Measurements from ENCODE around the gene VAV1. TPM values are rescaled to one million over a fixed set of nuclear protein-coding genes. Genes with fewer than 3 reads are reported as not detected.

VAV1 gene
- total and polyA plus RNA-seq, 2 of the 8 experiments (the other 6 are each of a cell fraction or from before 2014, with no cell fraction given) = 0.21 to 0.22 TPM

GRCh38 chr19:6760606-6761005, 11.9 kb upstream of the VAV1 start:
- H2BK20ac ChIP-seq (ENCODE audit: low read length) = no peak overlapping the region
- no peak overlapping the region for H4K5ac ChIP-seq (ENCODE audit: insufficient read length, low read depth, low read length)
- peaks cover 0 to 2% of the 10 kb centered on the region in 2 experiments for H4K20me1 ChIP-seq (replicated peaks in 1 of 2; ENCODE audit: control insufficient read depth in 1 of 2, insufficient read depth in 2 of 2, low read length in 2 of 2)
- no peak overlapping the region for H3K9ac ChIP-seq (replicated peaks in 1 of 4; ENCODE audit: extremely low read depth in 1 of 4, low read depth in 3 of 4, low read length in 3 of 4)
- no peaks in the 10 kb centered on the region for H3K4me1 ChIP-seq (replicated peaks in 1 of 4; ENCODE audit: control insufficient read depth in 3 of 4, insufficient read depth in 4 of 4, low read length in 3 of 4)
- H3K23ac ChIP-seq (ENCODE audit: insufficient read length) = no peak overlapping the region
- no peak for TF ChIP-seq EZH2 (IDR thresholded peaks at IDR 0.05; ENCODE audit: low read depth, low read length, severe bottlenecking)
- no peak overlapping the region for H3K56ac ChIP-seq (replicated peaks; ENCODE audit: insufficient read length, low read depth, low read length)
- peaks cover 0 to 10% (median 2%) of the 10 kb centered on the region in 4 experiments; a peak in 2 of 8 replicates for H3K36me3 ChIP-seq (ENCODE audit: control insufficient read depth in 2 of 4, insufficient read depth in 4 of 4, low read length in 3 of 4)
- POLR2A ChIA-PET (ENCODE audit: partially characterized antibody) = interaction anchor here (0.9 to 2.2 kb wide), 6 partner anchors 8 to 932 kb away, joined by 3 to 5 read pairs (median 4); no protein-coding TSS in a partner anchor
- H3K27ac ChIP-seq (ENCODE audit: low read depth, low read length) = no peak overlapping the region; the same call in 1 of the 2 replicates
- H3K79me2 ChIP-seq (ENCODE audit: control insufficient read depth in 1 of 2, insufficient read depth in 2 of 2, low read length in 2 of 2) = peaks cover 0 to 7% of the 10 kb centered on the region in 2 experiments; a peak in 2 of 4 replicates
- no peak overlapping the region for H3K4me3 ChIP-seq (ENCODE audit: extremely low read depth in 1 of 4, insufficient read depth in 2 of 4, low read depth in 3 of 4, low read length in 4 of 4)
- H3K4ac ChIP-seq (replicated peaks; ENCODE audit: insufficient read length, low read depth, low read length) = no peak overlapping the region
- FAIRE-seq (no peak), DNase-seq (ENCODE audit: low read depth in 1 of 2, low spot score in 2 of 2) (no peak)
- no peak overlapping the region for H3K14ac ChIP-seq (ENCODE audit: insufficient read length)
- H2AK5ac ChIP-seq (ENCODE audit: low read depth, low read length) = no peak overlapping the region
- no peak overlapping the region for H4K91ac ChIP-seq (replicated peaks; ENCODE audit: insufficient read length, low read length)
- no peaks in the 10 kb centered on the region for H3K23me2 ChIP-seq (ENCODE audit: low read depth, low read length)
- no peak overlapping the region for H2BK15ac ChIP-seq (ENCODE audit: low read length)
- no peaks in the 10 kb centered on the region for H3K27me3 ChIP-seq (replicated peaks in 1 of 4; ENCODE audit: control insufficient read depth in 3 of 4, extremely low read depth in 1 of 4, insufficient read depth in 3 of 4, low read length in 3 of 4)
- no peak overlapping the region for H2BK120ac ChIP-seq (replicated peaks; ENCODE audit: low read depth, low read length)
- WGBS, 2 experiments (ENCODE audit: extremely low coverage in 1 of 2, insufficient coverage in 1 of 2, insufficient read length in 1 of 2, insufficient replicate concordance in 2 of 2, low coverage in 1 of 2, low lambda C conversion rate in 2 of 2, missing lambda C conversion rate in 1 of 2) = 96% methylated on average over 10 of the region's 17 CpGs; no CpG with 5 or more reads in 1 of the 2 experiments
- H2AFZ ChIP-seq (ENCODE audit: low read length) = no peak overlapping the region
- H3K4me2 ChIP-seq (ENCODE audit: insufficient read depth in 1 of 2, low read depth in 2 of 2, low read length in 2 of 2) = no peak overlapping the region
- no peak overlapping the region for H2BK12ac ChIP-seq (ENCODE audit: low read depth, low read length)
- H2BK5ac ChIP-seq (ENCODE audit: low read depth, low read length) = no peak overlapping the region
- CTCF ChIA-PET (ENCODE audit: partially characterized antibody) = interaction anchor here (1.1 to 1.7 kb wide), 2 partner anchors 22 to 24 kb away, joined by 4 to 5 read pairs; partner anchors contain the start of gene GPR108
- no peak overlapping the region for H3K18ac ChIP-seq (ENCODE audit: extremely low read depth, low read length)
- 0 out of 2 replicates have a peak, but pooled peaks cover 6% of the 10 kb centered on the region for H3K79me1 ChIP-seq (ENCODE audit: low read depth, low read length)
- H3K9me3 ChIP-seq (ENCODE audit: insufficient read depth in 2 of 2, low read depth in 1 of 2, low read length in 1 of 2) = peaks cover 0 to 7% of the 10 kb centered on the region in 2 experiments; a peak in 3 of 4 replicates
- H4K8ac ChIP-seq (ENCODE audit: extremely low read depth, insufficient read depth, low read length) = no peak overlapping the region

Measured in H1 (cell line).